ENCODE data around the gene LEUTX. TPM values are rescaled to one million over a fixed set of nuclear protein-coding genes. Genes with fewer than 3 reads are reported as not detected.

LEUTX gene
- total RNA-seq, 1 donor from 2014 or later = not detected

- H3K27me3 Mint-ChIP-seq (ENCODE audit: insufficient read depth, low read depth) = peaks cover 6% of the 10 kb centered on the region
- H3K79me2 ChIP-seq (ENCODE audit: low read depth) = no peaks in the 10 kb centered on the region
These were observed 44.8 kb upstream of the LEUTX start for GRCh38 chr19:39733841-39734240.

GRCh38 chr19:39735688-39736087, 43.0 kb upstream of the LEUTX start:
- H3K36me3 ChIP-seq = no peaks in the 10 kb centered on the region
- no peaks in the 10 kb centered on the region for H3K4me1 Mint-ChIP-seq
- no peak overlapping the region for H3K4me3 Mint-ChIP-seq
- H3K9me3 Mint-ChIP-seq = no peaks in the 10 kb centered on the region
- H3K27ac Mint-ChIP-seq = no peak overlapping the region
- H3K9ac ChIP-seq = no peak overlapping the region
- no peaks in the 10 kb centered on the region for H3K36me3 Mint-ChIP-seq
- H3K27me3 ChIP-seq = no peaks in the 10 kb centered on the region
- H4K20me1 ChIP-seq (ENCODE audit: low read depth) = no peaks in the 10 kb centered on the region
- H3K4me1 ChIP-seq = no peaks in the 10 kb centered on the region
- no peaks in the 10 kb centered on the region for H3K79me2 ChIP-seq (ENCODE audit: low read depth)
- H3K27me3 Mint-ChIP-seq (ENCODE audit: insufficient read depth, low read depth) = peaks cover 6% of the 10 kb centered on the region
- TF ChIP-seq EZH2phosphoT487 (IDR thresholded peaks at IDR 0.05) = no peak
- no peak for TF ChIP-seq CTCF (IDR thresholded peaks at IDR 0.05)
- no peak for TF ChIP-seq EZH2 (IDR thresholded peaks at IDR 0.05)
- no peak overlapping the region for H3K4me2 ChIP-seq
- H3K9me3 ChIP-seq (ENCODE audit: low read depth) = no peaks in the 10 kb centered on the region
- H3K27ac ChIP-seq = no peak overlapping the region
- H3K4me3 ChIP-seq = no peak overlapping the region
- no peak overlapping the region for H2AFZ ChIP-seq (replicated peaks)
- DNase-seq (ENCODE audit: low spot score) = no peak
- H3F3A ChIP-seq (ENCODE audit: low read depth) = no peaks in the 10 kb centered on the region

More at GRCh38 chr19:39733841-39734240, 44.8 kb upstream of the LEUTX start:
- H3K27ac ChIP-seq = no peak overlapping the region
- H3K9me3 Mint-ChIP-seq = no peaks in the 10 kb centered on the region
- no peaks in the 10 kb centered on the region for H3K36me3 ChIP-seq
- H3F3A ChIP-seq (ENCODE audit: low read depth) = no peaks in the 10 kb centered on the region
- H3K4me3 Mint-ChIP-seq = no peak overlapping the region
- H3K4me1 Mint-ChIP-seq = no peaks in the 10 kb centered on the region
- no peak overlapping the region for H3K4me2 ChIP-seq
- no peak overlapping the region for H3K4me3 ChIP-seq
- H4K20me1 ChIP-seq (ENCODE audit: low read depth) = no peaks in the 10 kb centered on the region
- H3K36me3 Mint-ChIP-seq = no peaks in the 10 kb centered on the region
- H3K9me3 ChIP-seq (ENCODE audit: low read depth) = no peaks in the 10 kb centered on the region
- no peaks in the 10 kb centered on the region for H3K4me1 ChIP-seq
- no peak overlapping the region for H3K9ac ChIP-seq
- no peak for TF ChIP-seq CTCF (IDR thresholded peaks at IDR 0.05)
- no peak overlapping the region for H3K27ac Mint-ChIP-seq
- H2AFZ ChIP-seq (replicated peaks) = no peak overlapping the region
- no peaks in the 10 kb centered on the region for H3K27me3 ChIP-seq
- DNase-seq (ENCODE audit: low spot score) = no peak

GRCh38 chr19:39736088-39736487, 42.6 kb upstream of the LEUTX start:
- H3K9me3 Mint-ChIP-seq = no peaks in the 10 kb centered on the region
- peaks cover 6% of the 10 kb centered on the region for H3K27me3 Mint-ChIP-seq (ENCODE audit: insufficient read depth, low read depth)
- H3K27ac ChIP-seq = no peak overlapping the region

More at GRCh38 chr19:39736088-39736487, 42.6 kb upstream of the LEUTX start:
- Mint-ChIP-seq H3K4me1 (no peaks in the 10 kb centered on the region), H3K36me3 (no peaks in the 10 kb centered on the region), H3K27ac (no peak overlapping the region), H3K4me3 (no peak overlapping the region)
- H3K36me3 ChIP-seq = no peaks in the 10 kb centered on the region
- no peaks in the 10 kb centered on the region for H3K9me3 ChIP-seq (ENCODE audit: low read depth)
- H3K4me2 ChIP-seq = no peak overlapping the region
- no peaks in the 10 kb centered on the region for H3K4me1 ChIP-seq
- H3K79me2 ChIP-seq (ENCODE audit: low read depth) = no peaks in the 10 kb centered on the region
- TF ChIP-seq CTCF (IDR thresholded peaks at IDR 0.05) (no peak), EZH2 (IDR thresholded peaks at IDR 0.05) (no peak), EZH2phosphoT487 (IDR thresholded peaks at IDR 0.05) (no peak)
- H3K9ac ChIP-seq = no peak overlapping the region
- no peak for DNase-seq (ENCODE audit: low spot score)
- H3K27me3 ChIP-seq = no peaks in the 10 kb centered on the region
- no peak overlapping the region for H2AFZ ChIP-seq (replicated peaks)
- H3F3A ChIP-seq (ENCODE audit: low read depth) = no peaks in the 10 kb centered on the region
- H3K4me3 ChIP-seq = no peak overlapping the region
- no peaks in the 10 kb centered on the region for H4K20me1 ChIP-seq (ENCODE audit: low read depth)

Data from neural progenitor cell (in vitro differentiated cells).